ENCODE measurements around the gene PCDH12.

Gene PCDH12

DNA sequence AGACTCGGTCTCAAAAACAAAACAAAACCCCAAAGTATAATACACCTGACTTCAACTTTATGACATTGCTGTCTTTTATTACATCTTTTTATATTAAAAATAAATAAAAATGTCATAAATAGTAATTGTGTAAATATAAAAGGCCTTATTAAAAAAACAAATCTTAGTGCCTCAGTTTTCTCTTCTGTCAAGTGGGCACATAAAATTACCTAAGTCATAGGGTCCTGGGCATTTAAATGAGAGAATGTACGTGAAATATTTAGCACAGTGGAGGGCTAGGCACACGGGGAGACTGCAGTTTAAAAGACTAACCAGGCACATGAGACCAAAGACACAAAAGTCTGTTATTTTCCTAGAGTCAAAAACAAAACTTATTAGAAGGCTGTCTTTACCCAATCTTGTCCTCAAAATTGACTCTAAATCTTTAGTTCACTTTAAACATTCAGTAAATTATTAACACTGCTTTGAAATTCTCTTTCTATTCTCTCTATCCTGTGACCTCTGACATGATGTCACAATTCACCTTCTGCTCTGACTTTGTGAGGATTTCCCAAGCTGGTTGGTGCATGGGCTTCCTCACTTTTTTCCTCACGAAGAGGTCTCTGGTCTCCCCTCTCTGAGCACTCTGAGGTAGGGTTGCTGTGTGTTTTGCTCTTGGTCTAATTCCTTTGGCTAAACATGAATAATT, 8.4 kb upstream of the PCDH12 start:
- DNase-seq: no peak

DNA sequence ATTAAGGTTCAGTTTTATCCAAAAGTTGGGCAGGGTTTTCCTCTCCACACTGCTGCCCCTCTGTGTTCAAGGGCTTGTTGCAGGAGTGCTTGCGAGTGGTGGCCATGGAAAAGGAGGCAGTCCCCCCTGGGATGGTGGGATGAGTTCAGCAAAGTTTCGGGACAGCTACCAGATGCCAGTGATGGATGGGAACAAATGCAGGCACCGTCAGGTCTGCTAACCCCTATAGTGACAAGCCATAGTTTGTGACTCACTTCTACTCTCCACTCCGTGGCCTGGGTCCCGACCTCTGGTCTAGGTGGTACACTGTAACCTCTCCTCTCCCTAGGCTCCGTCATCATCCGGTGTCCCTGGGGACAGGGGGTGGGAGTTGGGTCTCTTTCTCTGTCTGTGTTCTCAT, 7.1 kb upstream of the PCDH12 start:
- no peak for DNase-seq

DNA sequence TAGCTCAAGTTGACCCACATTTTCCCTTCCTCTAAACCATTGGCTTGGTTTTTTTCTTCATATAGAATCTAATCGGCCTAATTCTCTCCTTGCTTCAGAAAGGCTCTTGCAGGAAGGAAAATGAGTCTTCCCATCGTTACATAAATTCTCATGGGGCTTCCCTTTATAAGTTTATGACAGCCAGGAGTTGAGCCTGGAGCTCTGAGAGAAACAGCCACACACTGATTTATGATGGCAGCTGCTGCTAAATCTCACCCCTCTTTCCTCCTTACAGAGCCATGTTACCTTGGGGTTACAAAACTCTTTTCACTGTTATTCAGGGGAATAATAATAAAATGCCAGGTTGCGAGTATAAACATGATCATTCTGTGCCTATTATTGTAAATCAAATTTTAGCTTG, 5.7 kb upstream of the PCDH12 start:
- no peak for DNase-seq

DNA sequence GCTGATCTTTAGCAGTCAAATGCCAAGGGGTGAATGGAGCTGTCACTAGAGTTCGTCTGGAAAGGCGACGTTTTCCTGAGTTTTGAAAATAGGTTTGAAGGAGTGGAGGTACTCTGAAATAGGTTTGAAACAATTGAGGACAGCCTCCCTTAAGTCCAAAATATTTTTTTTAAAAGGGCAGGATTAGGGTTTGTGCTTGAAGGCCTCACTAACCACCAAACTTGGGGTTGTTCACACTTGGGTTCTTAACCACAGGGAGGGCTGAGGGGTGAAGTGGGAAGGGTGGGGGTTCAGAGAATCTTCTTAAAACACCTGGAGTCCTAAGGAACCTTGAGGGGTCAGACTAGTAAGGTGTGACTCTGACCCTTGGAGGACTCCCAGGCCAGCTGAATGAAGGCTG, 3.5 kb upstream of the PCDH12 start:
- DNase-seq: no peak

DNA sequence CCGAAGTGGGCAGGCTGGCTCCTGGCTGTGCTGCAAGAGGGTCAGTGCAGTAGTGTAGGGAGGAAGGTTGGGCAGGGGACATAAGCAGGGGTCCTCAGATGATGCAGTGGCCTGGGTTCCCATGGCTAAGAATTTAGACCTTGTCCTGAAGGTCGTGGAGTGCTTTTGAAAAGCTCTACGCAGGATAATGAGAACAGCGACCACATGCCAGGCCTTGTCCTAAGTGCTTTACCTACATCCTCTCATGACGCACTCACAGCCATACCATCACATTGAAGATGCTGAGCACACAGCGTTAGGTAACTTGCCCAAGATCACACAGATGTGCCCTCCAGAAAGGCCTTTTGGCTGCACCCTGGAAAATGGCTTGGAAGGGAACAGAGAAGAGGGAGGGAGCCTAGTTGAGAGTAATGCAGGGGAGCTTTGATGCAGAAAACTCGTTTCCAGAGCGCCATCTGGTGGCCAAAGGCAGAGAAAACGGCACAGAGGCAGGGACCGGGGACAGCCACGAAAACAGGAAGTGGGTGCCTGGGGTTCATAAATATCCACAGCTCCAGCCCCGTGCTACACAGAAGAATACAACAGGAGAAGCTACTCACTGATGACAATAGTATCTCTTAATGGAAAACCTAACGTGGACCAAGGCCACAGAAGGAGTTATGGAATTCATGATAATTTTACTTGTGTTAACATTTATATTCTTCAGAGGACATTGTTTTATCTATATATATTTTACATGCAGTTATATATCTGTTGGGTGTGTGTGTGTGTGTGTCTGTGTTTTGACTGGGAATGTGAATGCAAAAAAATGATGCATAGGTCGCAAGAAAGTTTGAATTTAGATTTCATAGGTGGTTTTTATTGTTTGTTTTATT, 2.7 kb upstream of the PCDH12 start:
- DNase-seq: peak; percentile 91

DNA sequence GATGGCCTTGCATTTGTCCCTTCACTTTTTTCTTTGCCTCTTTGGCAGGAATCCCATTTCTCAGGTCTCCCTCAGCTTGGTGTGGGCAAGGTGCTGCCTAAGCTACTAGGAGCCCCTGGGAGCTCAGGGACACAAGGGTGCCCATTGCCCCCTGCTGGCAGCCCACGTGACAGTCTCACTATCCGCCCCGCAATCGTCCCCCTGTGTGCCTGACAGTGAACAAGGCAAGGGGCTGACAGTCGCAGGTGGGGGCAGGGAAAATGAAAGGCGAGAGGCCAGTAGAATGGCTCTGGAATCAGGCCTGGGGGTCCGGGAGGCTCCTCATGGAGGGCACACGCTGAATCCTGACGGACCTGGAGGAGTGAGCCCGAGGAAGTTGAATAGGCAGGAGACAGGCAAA, 2.0 kb upstream of the PCDH12 start:
- DNase-seq: peak in 1 of 2 donors; percentile 19

DNA sequence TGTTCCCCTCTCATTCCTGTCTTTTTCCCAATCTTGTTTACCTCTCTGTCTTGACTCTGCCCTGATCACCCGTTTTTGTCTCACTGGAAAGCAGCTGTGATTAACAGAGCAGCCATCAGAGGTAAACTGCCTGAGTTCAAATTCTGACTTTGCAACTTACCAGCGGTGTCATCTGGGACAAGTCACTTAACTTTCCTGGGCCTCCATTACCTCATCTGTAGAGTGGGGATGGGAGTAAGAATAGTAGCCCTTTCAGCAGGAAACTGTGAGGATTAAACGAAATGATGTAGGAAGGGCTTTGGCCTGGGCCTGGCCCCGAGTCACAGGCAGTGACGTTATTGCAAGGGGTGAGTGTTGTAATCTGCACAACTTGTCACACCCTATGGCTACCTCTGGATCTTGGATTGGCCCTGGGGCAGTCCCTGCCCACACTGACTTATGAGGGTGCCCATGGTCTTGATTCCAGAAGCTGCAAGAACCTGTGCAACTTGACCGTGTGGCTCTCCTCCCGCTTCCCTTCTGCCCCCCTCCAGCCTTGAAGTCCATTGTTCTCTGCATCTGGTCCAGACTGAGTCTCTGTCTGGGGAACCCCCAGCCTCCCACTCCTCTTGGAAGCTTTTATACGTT, 657 bp upstream of the PCDH12 start:
- DNase-seq: peak in 1 of 2 donors; percentile 69

DNA sequence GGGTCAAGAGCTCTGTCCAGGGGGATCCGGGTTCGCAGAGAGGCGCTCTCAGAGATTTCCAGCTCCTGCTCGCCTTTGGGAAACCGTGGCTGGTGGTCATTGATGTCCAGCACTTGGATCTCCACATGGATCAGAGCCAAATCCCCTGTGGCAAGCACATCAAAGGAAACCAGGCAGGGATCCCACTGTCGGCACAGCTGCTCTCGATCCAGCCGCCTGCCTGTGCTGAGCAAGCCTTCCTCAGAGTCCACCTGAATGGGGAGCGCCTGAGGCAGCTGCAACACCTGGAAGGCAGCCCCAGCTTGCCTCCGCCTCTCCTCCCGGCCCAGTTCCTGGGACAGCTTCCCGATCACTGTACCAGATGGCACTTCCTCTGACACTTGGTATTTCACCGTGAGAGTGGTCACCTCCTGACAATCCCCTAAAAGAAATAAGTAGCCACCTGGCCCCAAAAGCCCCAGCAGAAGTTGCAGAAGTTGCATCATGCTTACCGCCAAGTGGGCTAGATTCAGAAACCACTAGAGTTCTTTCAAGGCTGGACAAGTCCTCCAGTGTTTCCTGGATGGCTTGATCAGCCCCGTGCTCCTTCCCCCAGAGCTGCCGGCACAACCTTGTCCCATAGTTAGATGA, 520 bp downstream of the PCDH12 start:
- DNase-seq: no peak

DNA sequence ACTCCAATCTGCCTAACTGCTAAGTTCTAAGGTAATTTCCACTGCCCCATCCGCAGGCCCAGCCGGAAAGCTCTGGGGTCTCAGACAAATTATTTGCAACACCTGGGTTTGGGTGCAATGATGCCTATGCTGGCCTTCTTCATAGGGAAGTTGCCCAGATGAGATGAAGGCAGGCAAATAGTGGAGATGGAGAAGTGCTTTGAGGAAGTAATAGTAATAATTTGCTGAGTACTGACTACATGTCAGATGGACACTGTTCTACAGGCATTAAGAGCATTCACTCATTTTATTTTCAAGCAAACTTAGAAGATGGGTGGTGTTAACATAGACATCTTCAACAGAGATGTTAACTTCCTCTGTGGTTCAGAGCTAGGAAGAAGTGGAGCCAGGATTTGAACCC, 3.8 kb downstream of the PCDH12 start:
- no peak for DNase-seq

DNA sequence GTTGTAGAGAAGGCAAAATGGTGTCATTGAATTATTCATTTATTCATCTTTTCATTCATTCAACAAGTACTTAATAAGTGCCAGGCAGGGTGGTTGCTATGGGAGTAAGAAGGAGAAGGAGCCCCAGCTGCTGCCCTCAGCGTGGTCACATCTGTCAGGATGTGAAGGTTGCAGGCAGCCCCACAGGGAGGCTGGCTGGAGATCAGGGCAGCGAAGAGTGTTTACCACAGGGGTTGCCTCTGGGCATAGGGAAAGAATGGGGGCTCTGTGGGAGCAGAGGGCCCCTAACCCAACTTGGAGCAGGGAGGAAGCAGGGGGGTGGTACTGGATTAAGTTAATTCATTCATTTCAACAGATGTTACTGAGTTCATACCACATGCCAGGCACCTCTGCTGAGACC, 6.0 kb downstream of the PCDH12 start:
- no peak for DNase-seq

DNA sequence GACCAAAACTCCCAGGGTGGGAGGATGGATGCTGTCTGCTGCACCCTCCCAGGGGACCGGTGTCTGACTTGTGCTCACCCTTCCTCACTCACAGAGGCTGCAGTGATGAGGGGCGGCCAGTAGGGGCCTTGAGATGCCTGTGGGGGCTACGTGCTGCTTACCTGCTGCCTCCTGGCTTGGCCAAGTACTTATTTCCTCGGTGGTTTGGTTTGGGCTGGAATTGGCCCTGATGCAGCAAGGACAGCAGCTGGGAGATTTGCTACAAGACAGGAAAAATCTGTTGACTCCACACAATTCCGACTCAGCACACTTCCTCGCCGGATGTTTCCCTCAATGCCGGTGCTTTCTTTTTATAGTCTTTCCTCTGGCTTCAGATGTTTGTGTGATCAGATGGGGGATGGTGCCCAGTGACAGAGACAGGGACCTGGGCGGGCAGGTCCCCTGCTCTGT, 6.6 kb downstream of the PCDH12 start:
- peak; percentile 32 to 35 for DNase-seq

DNA sequence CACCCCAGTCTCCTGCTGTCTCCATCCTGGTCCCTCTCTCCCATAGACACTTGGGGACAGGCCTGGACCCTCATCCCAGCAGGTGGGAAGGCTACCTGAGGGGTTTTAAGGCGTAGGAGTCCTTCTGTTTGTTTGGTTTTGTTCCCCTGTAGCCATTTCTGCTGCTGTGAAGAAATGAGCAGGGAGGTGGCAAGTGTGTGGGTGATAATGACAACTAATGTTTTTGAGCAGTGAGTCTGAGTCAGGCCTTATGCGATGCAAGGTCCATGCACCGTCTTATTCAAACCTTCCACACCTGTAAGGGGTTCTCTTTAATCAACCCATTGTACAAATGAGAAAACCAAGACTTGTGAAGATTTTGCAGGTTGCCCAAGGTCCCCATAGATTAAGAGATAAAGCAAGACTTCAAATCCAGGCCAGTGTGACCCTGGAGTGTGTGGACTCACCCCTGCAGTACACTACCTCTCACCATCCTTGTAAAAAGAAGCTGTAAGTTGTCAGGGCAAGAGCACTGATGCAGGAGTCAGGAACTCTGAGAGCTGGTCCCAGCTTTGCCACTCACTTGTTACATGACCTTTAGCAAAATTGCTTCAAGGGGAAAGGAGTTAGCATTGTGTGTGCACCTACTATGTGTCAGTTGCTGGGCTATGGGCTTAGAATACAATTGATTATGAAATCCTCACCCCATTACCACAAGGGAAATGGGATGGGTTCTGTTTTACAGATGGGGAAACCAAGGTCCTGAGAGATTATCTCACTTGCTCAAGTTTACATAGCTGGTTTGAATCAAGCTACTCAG, 7.6 kb downstream of the PCDH12 start:
- no peak for DNase-seq

DNA sequence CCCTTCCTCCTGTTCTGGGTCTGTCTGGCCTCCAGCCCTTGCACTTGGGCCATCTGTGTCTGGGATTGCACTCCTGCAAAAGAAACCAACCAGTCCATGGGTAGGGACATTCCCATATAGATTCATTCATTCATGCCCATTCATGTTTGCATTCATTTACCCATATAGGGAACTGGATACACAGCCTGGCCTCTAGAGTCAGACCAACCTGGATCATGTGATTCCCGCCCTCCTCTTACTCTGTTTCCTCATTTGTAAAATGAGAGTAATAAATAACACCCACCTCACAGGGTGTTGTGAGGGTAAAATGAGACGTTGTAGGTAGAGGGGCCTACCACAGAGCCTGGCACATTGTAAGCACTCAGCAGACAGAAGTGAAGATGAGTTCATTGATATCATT, 8.5 kb downstream of the PCDH12 start:
- DNase-seq: no peak

DNA sequence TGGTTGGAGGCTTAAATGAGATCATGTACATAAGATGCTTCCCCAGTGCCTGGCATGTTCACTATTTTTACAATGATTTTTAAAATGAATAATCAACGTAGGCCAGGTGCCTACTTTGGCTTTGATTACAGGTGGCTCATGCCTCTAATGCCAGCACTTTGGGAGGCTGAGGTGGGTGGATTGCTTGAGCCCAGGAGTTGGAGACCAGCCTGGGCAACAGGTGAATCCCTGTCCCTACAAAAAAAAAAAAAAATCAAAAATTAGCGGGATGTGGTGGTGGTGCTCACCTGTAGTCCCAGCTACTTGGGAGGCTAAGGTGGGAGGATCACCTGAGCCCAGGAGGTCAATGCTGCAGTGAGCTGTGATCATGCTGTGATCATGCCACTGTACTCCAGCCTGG, 9.2 kb downstream of the PCDH12 start:
- DNase-seq: no peak

DNA sequence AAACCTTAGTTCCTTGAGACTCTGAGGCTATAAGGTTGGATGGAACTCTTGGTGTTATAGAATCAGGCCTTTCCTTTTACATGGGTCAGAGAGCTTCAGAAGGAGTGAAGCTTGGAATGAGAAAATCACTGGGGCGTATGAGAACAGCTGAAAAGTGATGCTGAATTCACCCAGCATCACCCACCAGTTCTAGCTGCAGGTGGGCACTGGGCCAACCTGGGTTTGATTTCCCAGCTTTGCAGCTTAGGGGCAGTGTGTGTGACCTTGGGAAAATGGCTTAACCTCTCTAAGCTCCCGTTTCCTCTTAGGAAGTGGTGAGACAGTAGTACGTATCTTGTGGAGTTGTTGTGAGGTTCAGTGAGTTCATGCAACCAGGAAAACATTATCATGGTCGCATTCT, 10.7 kb downstream of the PCDH12 start:
- DNase-seq: no peak

DNA sequence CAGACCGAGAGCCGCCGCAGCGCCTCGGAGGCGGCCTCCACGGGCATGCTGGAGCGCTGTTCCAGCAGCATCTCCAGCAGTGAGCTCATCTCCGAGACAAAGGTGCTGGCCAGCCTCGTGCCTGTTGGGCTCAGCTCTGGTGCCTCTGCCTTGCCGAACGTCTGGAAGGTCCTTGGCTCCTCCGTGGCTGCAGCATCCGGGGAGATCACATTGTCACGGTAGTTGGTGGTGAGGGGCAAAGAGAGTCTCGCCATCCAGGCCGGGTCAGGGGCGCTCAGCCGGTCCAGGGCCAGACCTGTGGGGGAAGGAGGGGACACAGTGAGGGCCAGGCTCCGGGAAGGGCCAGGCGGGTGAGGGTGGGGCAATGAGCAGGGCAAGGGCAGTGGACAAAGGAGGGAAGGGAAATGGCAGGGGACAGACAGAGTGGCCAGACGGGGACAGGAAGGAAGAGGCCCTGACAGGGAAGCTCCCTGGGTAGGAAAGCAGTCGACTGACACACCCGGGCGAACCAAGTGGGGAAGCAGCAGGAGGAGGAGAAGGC, 12.4 kb downstream of the PCDH12 start:
- peak in 1 of 2 donors; percentile 24 for DNase-seq

DNA sequence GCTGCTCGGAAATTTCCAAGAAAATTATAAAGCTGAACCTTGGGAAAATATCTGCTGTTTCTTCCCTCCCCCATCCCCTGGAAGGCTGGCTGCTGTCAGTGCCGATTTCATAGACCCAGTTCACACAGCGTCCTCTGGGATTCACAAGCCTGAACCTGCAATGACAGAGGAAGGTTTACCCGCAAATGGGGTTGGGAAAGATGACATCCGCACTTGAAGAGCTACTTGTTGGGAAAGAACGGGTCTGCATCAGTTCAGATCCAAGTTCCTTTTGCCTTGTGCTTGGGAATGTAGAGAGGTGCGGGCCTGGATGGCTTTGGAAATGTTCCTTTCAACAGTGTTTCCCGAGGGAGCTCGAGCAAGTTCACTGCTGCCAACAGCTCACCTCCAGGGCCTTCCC, 13.9 kb downstream of the PCDH12 start:
- no peak for DNase-seq

DNA sequence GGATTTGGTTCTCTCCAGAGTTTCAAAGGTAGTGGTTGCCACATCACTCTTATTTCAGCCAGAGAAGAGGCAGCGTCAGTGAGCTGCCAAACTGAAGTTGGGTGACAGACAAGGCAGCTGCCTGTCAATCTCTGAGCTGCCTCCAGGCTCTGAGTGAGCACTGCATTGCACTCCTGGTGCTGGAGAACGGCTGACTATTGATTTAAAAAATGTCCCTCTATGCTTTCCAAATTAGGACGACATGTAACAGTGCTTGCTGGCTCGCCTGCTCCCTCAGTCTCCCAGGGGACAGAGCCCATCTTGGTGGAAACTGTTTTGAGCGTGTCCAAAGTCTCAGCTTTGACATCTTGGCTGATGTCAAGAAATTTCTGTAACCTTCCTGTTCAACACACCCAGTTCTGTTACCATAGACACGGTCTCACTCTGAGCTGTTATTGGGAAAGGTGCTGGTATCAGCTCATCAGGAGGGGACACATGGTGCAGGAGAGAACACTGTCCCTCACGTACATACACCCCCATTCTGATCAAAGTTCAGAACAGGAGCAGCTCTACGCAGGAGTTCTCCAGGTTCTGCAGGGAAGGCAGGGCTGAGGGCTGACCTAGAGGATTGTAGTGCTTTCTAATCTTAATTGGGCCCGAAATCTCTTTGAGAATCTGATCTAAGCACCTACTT, 15.7 kb downstream of the PCDH12 start:
- no peak for DNase-seq

DNA sequence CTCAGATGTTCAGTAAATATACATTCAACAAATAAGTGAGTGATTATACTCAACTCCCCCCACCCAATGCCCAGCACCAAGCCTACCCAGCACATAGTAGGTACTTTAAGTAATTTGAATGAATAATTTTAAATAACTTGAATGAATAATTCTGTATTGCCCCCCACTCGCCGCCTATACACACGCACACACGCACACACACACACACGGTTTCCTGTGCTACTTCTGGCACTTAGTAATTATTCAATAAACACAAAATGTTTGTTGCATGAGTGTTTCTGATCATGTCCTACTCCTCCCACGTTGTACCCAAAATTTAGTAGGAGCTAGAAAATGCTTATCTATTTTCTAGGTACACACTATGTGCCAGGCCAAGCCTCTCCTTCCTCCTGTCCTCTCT, 16.2 kb downstream of the PCDH12 start:
- no peak for DNase-seq

DNA sequence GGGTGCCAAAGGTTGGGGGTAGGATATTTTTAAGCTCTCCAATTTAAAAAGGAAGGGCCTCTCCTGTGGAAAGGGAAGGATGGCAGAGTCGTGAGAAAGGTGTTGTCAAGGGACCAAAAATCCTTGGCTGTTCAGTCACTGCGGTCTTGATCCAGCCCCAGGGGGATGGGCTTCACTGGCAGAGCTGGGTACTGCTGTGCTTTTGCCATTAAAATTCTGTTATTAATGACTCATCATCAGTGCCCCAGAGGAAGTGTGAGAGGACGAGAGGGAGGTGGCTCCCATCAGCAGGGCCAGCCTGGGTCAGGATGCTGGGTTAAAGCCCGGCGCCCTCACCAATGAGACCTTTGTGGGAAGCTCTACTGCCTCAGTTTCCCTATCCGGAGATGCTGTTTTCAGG, 16.7 kb downstream of the PCDH12 start:
- no peak for DNase-seq

DNA sequence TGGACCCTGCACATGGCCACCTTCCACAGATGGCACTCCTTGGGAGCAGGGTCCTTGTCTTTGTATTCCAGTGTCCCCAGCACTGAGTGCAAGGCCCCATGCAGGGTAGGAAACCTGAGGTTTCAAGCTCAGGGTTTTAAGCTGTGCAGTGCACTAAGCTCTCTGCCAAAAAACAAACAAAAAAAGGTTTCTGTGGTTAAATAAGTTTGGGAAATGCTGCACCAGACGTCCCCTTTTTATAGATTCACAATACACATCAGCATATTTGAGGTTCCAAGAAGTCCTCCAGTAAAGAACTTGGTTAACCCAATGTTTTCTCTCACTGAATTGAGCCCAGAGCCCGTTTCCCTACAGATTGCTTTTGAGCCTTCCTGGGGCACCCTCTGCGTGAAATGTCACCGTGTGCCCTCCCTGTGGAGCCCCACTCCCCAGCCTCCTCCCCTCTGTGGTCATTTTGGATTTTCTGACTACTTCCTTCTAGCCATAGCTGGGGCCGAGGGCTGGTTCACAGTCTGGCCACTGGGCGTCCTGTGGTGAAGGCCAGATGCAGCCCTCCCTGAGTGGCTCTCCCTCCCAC, 17.2 kb downstream of the PCDH12 start:
- no peak for DNase-seq

Measured in CD4-positive, alpha-beta T cell treated with Interleukin-4 for 1 hour (primary cell).